Activated T-helper 1 cell treated with anti-CD3 and anti-CD28 coated beads, Interleukin-2, amount 50 U/mL, for 16 hours (primary cell): ENCODE measurements around the gene ING1.
"Not testable (repeated sequence)": the region's sequence is repeated elsewhere in the genome, so short reads cannot be mapped to it uniquely, and the experiment has no call there.

Experiments used
- DNase-seq, 2 donors: peaks; one replicate each; pipeline ENCODE4 v3.0.0-alpha.2; 2020; ENCODE audit warnings: low read depth in 1 of 2, low spot score in 1 of 2

Gene ING1

GRCh38 chr13:110714797-110715394 lies 1.4 kb downstream of the ING1 start:
- DNase-seq, result peak; percentile 27 to 31

GRCh38 chr13:110715395-110716246 lies 2.1 kb downstream of the ING1 start:
- peak; percentile 86 to 93 for DNase-seq

- DNase-seq, result no peak
These were observed 2.7 kb downstream of the ING1 start for GRCh38 chr13:110716247-110716515.

GRCh38 chr13:110719036-110719710 lies 5.7 kb downstream of the ING1 start:
- no peak for DNase-seq

GRCh38 chr13:110722971-110723370 lies 9.5 kb downstream of the ING1 start:
- no peak for DNase-seq

- DNase-seq, result no peak
These were observed 10.1 kb downstream of the ING1 start for GRCh38 chr13:110723598-110723997.

- DNase-seq, result not testable (repeated sequence)
These were observed 12.7 kb downstream of the ING1 start for GRCh38 chr13:110726153-110726552.

GRCh38 chr13:110726726-110727125 lies 13.2 kb downstream of the ING1 start:
- peak in 1 of 2 donors; percentile 37 for DNase-seq

- no peak for DNase-seq
These were observed 17.6 kb downstream of the ING1 start for GRCh38 chr13:110731072-110731471.

GRCh38 chr13:110734561-110734960 lies 21.1 kb downstream of the ING1 start:
- no peak for DNase-seq

- DNase-seq, result no peak
These were observed 24.1 kb downstream of the ING1 start for GRCh38 chr13:110737555-110737954.

- DNase-seq, result no peak
These were observed 30.2 kb downstream of the ING1 start for GRCh38 chr13:110743687-110744086.

GRCh38 chr13:110746438-110746837 lies 32.9 kb downstream of the ING1 start:
- no peak for DNase-seq

- no peak for DNase-seq
These were observed 34.8 kb downstream of the ING1 start for GRCh38 chr13:110748271-110748670.

GRCh38 chr13:110756219-110756631 lies 42.7 kb downstream of the ING1 start:
- no peak for DNase-seq

- no peak for DNase-seq
These were observed 43.8 kb downstream of the ING1 start for GRCh38 chr13:110757296-110757695.

GRCh38 chr13:110758195-110758805 lies 44.8 kb downstream of the ING1 start:
- no peak for DNase-seq

- no peak for DNase-seq
These were observed 46.2 kb downstream of the ING1 start for GRCh38 chr13:110759710-110760109.

GRCh38 chr13:110760611-110761010 lies 47.1 kb downstream of the ING1 start:
- DNase-seq, result no peak

GRCh38 chr13:110766671-110767430 lies 53.4 kb downstream of the ING1 start:
- DNase-seq, result no peak

GRCh38 chr13:110767476-110767875 lies 54.0 kb downstream of the ING1 start:
- DNase-seq, result no peak
